ENCODE results near the gene MLLT1. TPM values are rescaled to one million over a fixed set of nuclear protein-coding genes. Genes with fewer than 3 reads are reported as not detected.

Gene MLLT1
- total RNA-seq, 1 donor from 2014 or later, result 6.0 TPM

GRCh38 chr19:6221878-6222746, 57.7 kb downstream of the MLLT1 start:
- DNase-seq (ENCODE audit: low read depth, low spot score), result no peak

- no peak for DNase-seq (ENCODE audit: low read depth, low spot score)
Observed at GRCh38 chr19:6221220-6221877, 58.4 kb downstream of the MLLT1 start.

- DNase-seq (ENCODE audit: low read depth, low spot score), result no peak
Observed at GRCh38 chr19:6220385-6221191, 59.2 kb downstream of the MLLT1 start.

- no peak for DNase-seq (ENCODE audit: low read depth, low spot score)
Observed at GRCh38 chr19:6219586-6220290, 60.0 kb downstream of the MLLT1 start.

GRCh38 chr19:6219147-6219525, 60.6 kb downstream of the MLLT1 start:
- no peak for DNase-seq (ENCODE audit: low read depth, low spot score)

- DNase-seq (ENCODE audit: low read depth, low spot score), result no peak
Observed at GRCh38 chr19:6218491-6219146, 61.2 kb downstream of the MLLT1 start.

GRCh38 chr19:6217752-6218334, 61.9 kb downstream of the MLLT1 start:
- DNase-seq (ENCODE audit: low read depth, low spot score), result no peak

- no peak for DNase-seq (ENCODE audit: low read depth, low spot score)
Observed at GRCh38 chr19:6216996-6217751, 62.6 kb downstream of the MLLT1 start.

- DNase-seq (ENCODE audit: low read depth, low spot score), result no peak
Observed at GRCh38 chr19:6216236-6216995, 63.4 kb downstream of the MLLT1 start.

GRCh38 chr19:6215701-6216235, 64.0 kb downstream of the MLLT1 start:
- no peak for DNase-seq (ENCODE audit: low read depth, low spot score)

GRCh38 chr19:6214881-6215541, 64.8 kb downstream of the MLLT1 start:
- no peak for DNase-seq (ENCODE audit: low read depth, low spot score)

GRCh38 chr19:6213696-6214641, 65.8 kb downstream of the MLLT1 start:
- no peak for DNase-seq (ENCODE audit: low read depth, low spot score)

GRCh38 chr19:6213266-6213595, 66.5 kb downstream of the MLLT1 start:
- no peak for DNase-seq (ENCODE audit: low read depth, low spot score)

GRCh38 chr19:6212403-6213265, 67.1 kb downstream of the MLLT1 start:
- DNase-seq (ENCODE audit: low read depth, low spot score), result no peak

GRCh38 chr19:6211632-6212402, 68.0 kb downstream of the MLLT1 start:
- DNase-seq (ENCODE audit: low read depth, low spot score), result no peak

All from pulmonary artery endothelial cell (primary cell).